Panc1 (cell line): ENCODE measurements around the gene FAM107B.

ENCODE experiments used
- SIN3A ChIP-seq: IDR thresholded peaks from 2 replicates; pipeline ENCODE4 v1.6.1; 2012; ENCODE audit warnings: low read depth, mild to moderate bottlenecking, low read length, moderate library complexity, borderline replicate concordance; ENCODE audit not compliant: insufficient read depth
- TF ChIP-seq, protein P1 (sequence below): fragments of 450-650 bp; IDR thresholded peaks from 2 replicates; pipeline ENCODE4 v1.5.1; 2017; ENCODE audit warnings: mild to moderate bottlenecking

DNA sequence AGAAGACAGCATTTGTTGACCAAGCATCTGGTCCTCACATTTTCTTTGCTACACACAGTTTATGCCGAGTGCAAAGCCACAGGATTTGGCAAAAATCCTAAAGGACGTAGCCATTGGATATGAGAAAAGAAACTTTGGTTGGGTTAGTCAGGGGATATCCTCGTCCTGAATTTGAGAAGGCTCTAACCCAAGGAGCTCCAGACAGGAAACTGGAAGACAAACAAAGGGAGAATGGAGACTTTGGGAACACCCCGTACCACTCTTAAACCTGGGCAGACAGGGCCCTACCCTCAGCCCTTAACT lies 297.3 kb downstream of the FAM107B start:
- TF ChIP-seq, protein P1, sequence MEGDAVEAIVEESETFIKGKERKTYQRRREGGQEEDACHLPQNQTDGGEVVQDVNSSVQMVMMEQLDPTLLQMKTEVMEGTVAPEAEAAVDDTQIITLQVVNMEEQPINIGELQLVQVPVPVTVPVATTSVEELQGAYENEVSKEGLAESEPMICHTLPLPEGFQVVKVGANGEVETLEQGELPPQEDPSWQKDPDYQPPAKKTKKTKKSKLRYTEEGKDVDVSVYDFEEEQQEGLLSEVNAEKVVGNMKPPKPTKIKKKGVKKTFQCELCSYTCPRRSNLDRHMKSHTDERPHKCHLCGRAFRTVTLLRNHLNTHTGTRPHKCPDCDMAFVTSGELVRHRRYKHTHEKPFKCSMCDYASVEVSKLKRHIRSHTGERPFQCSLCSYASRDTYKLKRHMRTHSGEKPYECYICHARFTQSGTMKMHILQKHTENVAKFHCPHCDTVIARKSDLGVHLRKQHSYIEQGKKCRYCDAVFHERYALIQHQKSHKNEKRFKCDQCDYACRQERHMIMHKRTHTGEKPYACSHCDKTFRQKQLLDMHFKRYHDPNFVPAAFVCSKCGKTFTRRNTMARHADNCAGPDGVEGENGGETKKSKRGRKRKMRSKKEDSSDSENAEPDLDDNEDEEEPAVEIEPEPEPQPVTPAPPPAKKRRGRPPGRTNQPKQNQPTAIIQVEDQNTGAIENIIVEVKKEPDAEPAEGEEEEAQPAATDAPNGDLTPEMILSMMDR: no peak
- no peak for TF ChIP-seq SIN3A
